Right cardiac atrium (tissue), 5 donors: ENCODE measurements around the gene HACL1. TPM values are rescaled to one million over a fixed set of nuclear protein-coding genes. Genes with fewer than 3 reads are reported as not detected.
"Not testable (repeated sequence)": the region's sequence is repeated elsewhere in the genome, so short reads cannot be mapped to it uniquely, and the experiment has no call there.

Experiments
- ATAC-seq, 2 donors: fragments of 200-7000 bp; cut with Tn5 transposase; one replicate each; pipeline versions ENCODE4 v1.8.0 to v1.9.1; 2020; ENCODE audit warnings: moderate library complexity in 2 of 2, mild to moderate bottlenecking in 1 of 2
- DNase-seq, 3 donors: peaks; one replicate each; pipeline ENCODE4 v3.0.0-alpha.2; 2020
- H3K27ac ChIP-seq: one replicate; pipeline ENCODE4 v1.5.1; 2013; ENCODE audit warnings: mild to moderate bottlenecking, low read length, control low read depth, moderate library complexity
- H3K27me3 ChIP-seq: one replicate; pipeline ENCODE4 v1.6.1; 2013; ENCODE audit not compliant: control insufficient read depth, insufficient read depth
- H3K4me1 ChIP-seq: one replicate; pipeline ENCODE4 v1.6.1; 2013; ENCODE audit warnings: low read length; ENCODE audit not compliant: control insufficient read depth, insufficient read depth
- H3K4me3 ChIP-seq: one replicate; pipeline ENCODE4 v1.5.1; 2013; ENCODE audit warnings: low read length, control low read depth
- H3K9me3 ChIP-seq: one replicate; pipeline ENCODE4 v1.6.1; 2013; ENCODE audit warnings: low read length; ENCODE audit not compliant: control insufficient read depth
- WGBS: extraction: QIAGEN DNeasy Blood & Tissue Kit; methylation state at CpG from one replicate; pipeline ENCODE4 v1.1.7; 2013; 5-methylcytosine and 5-hydroxymethylcytosine counted together
- intact Hi-C, 4 donors: fragments of 100-400 bp; cut with DNase I; formaldehyde crosslinking; loops; one replicate each; pipeline versions ENCODE4 v1.11.0 to v1.14.0; 2022 to 2023
- polyA plus RNA-seq: library from polyadenylated mRNA; stranded (reverse); fragments of 200-250 nt; gene quantifications from one replicate; pipeline ENCODE4 v1.2.3, GENCODE V29; 2013
- total RNA-seq, 4 donors: library from RNA; stranded (reverse); fragmentation: NEBNext Ultra II Directional; extraction: Animal tissue kit (Norgen Biotek cat#: 25700); gene quantifications; one replicate each; pipeline ENCODE4 v1.2.1, GENCODE V29; 2021
- donor health status: healthy with polysubstance abuse.
- donor health status: DM: no; HTN: yes; CAD: no.
- donor health status: DM: no; HTN: no; CAD: no.
- donor health status: DM: no; HTN: yes; CAD: no; lungs with severe emphysema.
- donor health status: DM: yes; HTN: yes; CAD: no.

HACL1 gene
- total and polyA plus RNA-seq, 5 donors: 9.7 to 16.8 (median 12.1) TPM

DNA sequence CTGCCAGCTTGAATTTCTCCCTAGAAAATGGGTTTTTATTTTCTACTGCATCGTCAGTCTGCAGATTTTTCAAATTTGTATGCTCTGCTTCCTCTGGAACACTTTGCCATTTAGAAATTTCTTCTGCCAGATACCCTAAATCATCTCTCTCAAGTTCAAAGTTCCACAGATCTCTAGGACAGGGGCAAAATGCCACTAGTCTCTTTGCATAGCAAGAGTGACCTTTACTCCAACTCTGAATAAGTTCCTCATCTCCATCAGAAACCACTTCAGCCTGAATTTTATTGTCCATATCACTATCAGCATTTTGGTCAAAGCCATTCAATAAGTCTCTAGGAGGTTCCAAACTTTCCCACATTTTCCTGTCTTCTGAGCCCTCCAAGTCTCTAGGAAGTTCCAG lies 3.2 kb upstream of the HACL1 start:
- 90% methylated on average over 1 of the region's 1 CpG for WGBS

GRCh38 chr3:15602816-15603215 lies 1.4 kb upstream of the HACL1 start:
- intact Hi-C loops, ATAC-seq, DNase-seq, H3K4me1 ChIP-seq, H3K27ac ChIP-seq, H3K4me3 ChIP-seq, H3K27me3 ChIP-seq, H3K9me3 ChIP-seq: not testable (repeated sequence)
- WGBS: 92% methylated on average over 3 of the region's 3 CpGs

More for the DNA sequence above, 3.2 kb upstream of the HACL1 start:
- DNase-seq, H3K27ac ChIP-seq, H3K4me1 ChIP-seq, intact Hi-C loops, ATAC-seq, H3K9me3 ChIP-seq, H3K4me3 ChIP-seq, H3K27me3 ChIP-seq: not testable (repeated sequence)

DNA sequence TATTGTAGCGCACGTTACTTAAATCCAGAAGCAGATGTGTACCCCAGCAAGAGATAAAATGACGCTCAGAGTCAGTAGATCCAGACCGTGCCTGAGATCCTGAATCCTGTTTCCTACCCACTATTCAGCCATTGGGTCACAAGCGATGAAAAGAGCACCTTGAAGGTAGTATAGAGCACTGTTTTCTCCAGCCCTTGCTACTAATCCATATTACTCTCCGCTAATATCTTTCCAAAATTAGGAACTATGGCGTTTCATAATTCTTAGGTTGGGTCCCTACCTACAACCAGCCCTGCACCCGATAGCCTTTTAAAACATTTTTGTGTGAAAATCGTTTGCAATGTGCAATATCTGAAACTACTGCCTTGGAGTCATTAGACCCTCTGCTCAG lies 772 bp upstream of the HACL1 start:
- H3K9me3 ChIP-seq: no peaks in the 10 kb centered on the region
- intact Hi-C loops: no loop called here
- WGBS: 4% methylated on average over 9 of the region's 9 CpGs
- ATAC-seq: peak in 1 of 2 donors; percentile 11
- no peaks in the 10 kb centered on the region for H3K27me3 ChIP-seq
- peak overlapping the region; percentile 31 for H3K27ac ChIP-seq
- DNase-seq: no peak
- H3K4me1 ChIP-seq: peaks cover 5% of the 10 kb centered on the region
- peak overlapping the region; percentile 80 for H3K4me3 ChIP-seq

DNA sequence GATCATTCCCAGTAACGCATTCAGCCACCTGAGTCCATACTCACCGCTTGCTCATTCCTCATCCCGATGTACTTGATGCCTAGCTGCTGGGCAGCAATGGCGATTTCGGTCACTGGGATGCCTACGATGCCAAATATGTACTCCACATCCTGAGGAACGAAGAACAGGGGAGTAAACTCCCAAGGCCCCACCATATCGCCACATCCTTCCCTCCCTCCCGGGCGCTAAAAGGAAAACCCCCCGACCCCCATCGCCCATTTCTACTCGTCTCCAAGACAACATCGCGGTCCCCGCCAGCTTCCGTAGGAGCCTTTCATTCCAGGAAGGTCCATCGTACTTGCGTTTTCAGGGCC lies 347 bp downstream of the HACL1 start:
- Histone ChIP-seq H3K27ac (peak overlapping the region; percentile 65), H3K9me3 (no peaks in the 10 kb centered on the region), H3K27me3 (no peaks in the 10 kb centered on the region), H3K4me1 (peaks cover 5% of the 10 kb centered on the region), H3K4me3 (peak overlapping the region; percentile 80)
- no peak for DNase-seq
- under 1% methylated on average over 19 of the region's 19 CpGs for WGBS
- intact Hi-C loops: no loop called here
- ATAC-seq: peak; percentile 7 to 40

- ATAC-seq (no peak), DNase-seq (no peak)
- 89% methylated on average over 2 of the region's 2 CpGs for WGBS
- H3K27ac ChIP-seq: no peak overlapping the region
- no peak overlapping the region for H3K4me3 ChIP-seq
- intact Hi-C loops: no loop called here
- peaks cover 5% of the 10 kb centered on the region for H3K4me1 ChIP-seq
- H3K27me3 ChIP-seq: no peaks in the 10 kb centered on the region
- no peaks in the 10 kb centered on the region for H3K9me3 ChIP-seq
These were observed 5.4 kb downstream of the HACL1 start for GRCh38 chr3:15595955-15596354.

DNA sequence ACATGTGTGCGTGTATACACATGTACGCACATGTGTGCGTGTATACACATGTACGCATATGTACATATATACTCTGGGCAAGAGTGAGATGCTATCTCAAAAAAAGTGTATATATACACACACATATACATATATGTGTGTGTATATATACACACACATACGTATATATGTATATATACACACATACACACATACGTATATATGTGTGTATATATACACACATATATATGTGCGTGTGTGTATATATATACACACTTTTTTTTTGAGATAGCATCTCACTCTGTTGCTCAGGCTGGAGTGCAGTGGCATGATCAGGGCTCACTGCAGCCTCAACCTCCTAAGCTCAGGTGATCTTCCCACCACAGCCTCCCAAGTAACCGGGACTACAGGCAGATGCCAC lies 8.4 kb downstream of the HACL1 start:
- ATAC-seq (no peak), DNase-seq (no peak)
- no peaks in the 10 kb centered on the region for H3K9me3 ChIP-seq
- no peaks in the 10 kb centered on the region for H3K4me1 ChIP-seq
- no peak overlapping the region for H3K27ac ChIP-seq
- H3K27me3 ChIP-seq: no peaks in the 10 kb centered on the region
- no peak overlapping the region for H3K4me3 ChIP-seq
- WGBS: 88% methylated on average over 8 of the region's 8 CpGs
- intact Hi-C loops: no loop called here

GRCh38 chr3:15591928-15592327 lies 9.4 kb downstream of the HACL1 start:
- WGBS: 89% methylated on average over 21 of the region's 21 CpGs
- intact Hi-C loops: no loop called here
- DNase-seq: no peak
- H3K9me3 ChIP-seq: no peaks in the 10 kb centered on the region
- no peak overlapping the region for H3K27ac ChIP-seq
- H3K4me1 ChIP-seq: no peaks in the 10 kb centered on the region
- no peak overlapping the region for H3K4me3 ChIP-seq
- H3K27me3 ChIP-seq: no peaks in the 10 kb centered on the region
- no peak for ATAC-seq

DNA sequence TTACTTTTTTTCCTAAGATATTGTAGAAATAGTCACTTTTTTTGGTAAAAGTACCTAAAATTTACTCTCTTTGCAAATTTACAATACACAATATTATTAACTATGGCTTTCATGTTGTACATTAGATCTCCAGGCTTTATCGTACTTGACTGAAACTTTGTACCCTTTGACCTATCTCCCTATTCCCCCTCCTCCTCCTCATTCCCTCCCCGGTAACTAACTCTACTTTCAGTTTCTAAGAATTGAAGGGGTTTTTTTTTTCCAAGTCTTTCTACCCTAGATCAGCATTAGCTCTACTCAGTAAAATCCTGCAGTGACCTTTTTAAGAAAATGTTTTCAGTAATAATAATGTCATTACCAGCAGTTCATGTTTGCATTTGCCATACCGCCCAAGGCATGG lies 10.1 kb downstream of the HACL1 start:
- H3K27me3 ChIP-seq: no peaks in the 10 kb centered on the region
- DNase-seq: no peak
- WGBS: 80% methylated on average over 3 of the region's 3 CpGs
- H3K4me1 ChIP-seq: no peaks in the 10 kb centered on the region
- no peak overlapping the region for H3K4me3 ChIP-seq
- no peaks in the 10 kb centered on the region for H3K9me3 ChIP-seq
- intact Hi-C loops: no loop called here
- H3K27ac ChIP-seq: no peak overlapping the region
- ATAC-seq: no peak

DNA sequence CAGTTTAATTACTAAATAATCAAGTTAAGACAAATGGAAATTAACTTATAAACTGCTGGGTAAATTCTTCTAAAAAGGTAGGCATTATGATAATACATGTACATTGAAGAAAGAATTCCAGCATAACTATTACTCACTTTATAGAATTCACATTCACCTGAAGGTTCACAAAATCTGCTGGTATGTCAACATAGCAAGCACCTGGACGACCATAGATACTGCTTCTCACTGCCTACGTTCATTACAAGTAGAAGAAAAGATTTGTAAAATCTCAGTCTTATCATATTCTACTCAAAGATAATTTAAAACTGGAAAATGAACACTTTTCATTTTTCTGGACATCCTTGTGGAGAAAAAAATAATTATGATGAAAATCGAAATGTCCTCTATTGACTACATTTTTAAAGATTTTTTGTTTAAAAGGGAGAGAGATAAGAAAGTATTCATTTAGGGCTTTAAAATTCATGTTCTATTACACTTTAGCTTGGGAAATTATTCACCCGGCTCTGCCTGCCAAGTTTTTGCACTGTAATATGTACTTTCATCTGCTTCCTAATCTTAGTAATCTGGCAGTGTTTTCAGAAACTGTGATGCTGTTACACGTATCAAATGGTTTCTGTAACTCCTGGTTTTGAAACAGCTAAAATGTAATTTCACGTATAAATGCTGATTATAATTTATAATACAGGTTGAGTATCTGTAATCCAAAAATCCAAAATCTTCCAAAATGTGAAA lies 16.1 kb downstream of the HACL1 start:
- no peaks in the 10 kb centered on the region for H3K9me3 ChIP-seq
- ATAC-seq (no peak), DNase-seq (no peak)
- 73% methylated on average over 6 of the region's 6 CpGs for WGBS
- H3K27me3 ChIP-seq: no peaks in the 10 kb centered on the region
- no peak overlapping the region for H3K4me3 ChIP-seq
- H3K4me1 ChIP-seq: no peaks in the 10 kb centered on the region
- intact Hi-C loops: no loop called here
- H3K27ac ChIP-seq: no peak overlapping the region

GRCh38 chr3:15581471-15582394 lies 19.6 kb downstream of the HACL1 start:
- H3K9me3 ChIP-seq: no peaks in the 10 kb centered on the region
- ATAC-seq (no peak), DNase-seq (no peak)
- 94% methylated on average over 3 of the region's 3 CpGs for whole genome bisulfite sequencing
- no peak overlapping the region for H3K4me3 ChIP-seq
- H3K27me3 ChIP-seq: no peaks in the 10 kb centered on the region
- intact Hi-C loops: no loop called here
- H3K4me1 ChIP-seq: no peaks in the 10 kb centered on the region
- no peak overlapping the region for H3K27ac ChIP-seq

GRCh38 chr3:15579051-15579450 lies 22.3 kb downstream of the HACL1 start:
- DNase-seq (no peak), ATAC-seq (no peak)
- H3K9me3 ChIP-seq: no peaks in the 10 kb centered on the region
- H3K27ac ChIP-seq: no peak overlapping the region
- H3K4me3 ChIP-seq: no peak overlapping the region
- no peaks in the 10 kb centered on the region for H3K4me1 ChIP-seq
- intact Hi-C loops: loop anchor here in 2 of 4 donors (10.0 kb wide), 2 partner anchors 324 to 354 kb away; no protein-coding TSS in a partner anchor
- 60% methylated on average over 2 of the region's 2 CpGs for WGBS
- H3K27me3 ChIP-seq: no peaks in the 10 kb centered on the region
